ENCODE data around the gene INTU.
"Not testable (repeated sequence)": the region's sequence is repeated elsewhere in the genome, so short reads cannot be mapped to it uniquely, and the experiment has no call there.

The INTU gene

DNA sequence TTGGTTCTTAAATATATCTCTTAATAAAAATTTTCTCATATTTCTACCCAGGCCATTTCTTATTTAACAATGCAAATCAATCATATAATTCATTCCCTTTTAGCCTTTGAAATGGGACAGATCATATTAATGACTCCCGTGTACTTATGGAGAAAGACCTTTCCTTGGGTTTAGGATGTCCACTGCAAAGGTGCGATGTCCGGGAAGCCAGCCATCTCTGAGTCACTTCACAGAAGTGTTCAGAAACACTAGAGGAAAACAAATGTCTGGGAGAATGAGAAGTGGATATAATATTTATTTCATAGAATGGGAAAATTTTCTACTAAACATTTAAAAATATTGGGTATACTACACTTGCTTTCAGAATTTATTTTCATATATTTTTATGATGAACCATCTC, 15.3 kb downstream of the INTU start:
- Histone ChIP-seq H3K27me3 (ENCODE audit: low read depth, low read length) (no peaks in the 10 kb centered on the region), H3K36me3 (ENCODE audit: control insufficient read depth in 1 of 2, insufficient read depth in 2 of 2, low read length in 2 of 2) (peaks cover 0 to 14% of the 10 kb centered on the region in 2 donors), H3K4me1 (ENCODE audit: control insufficient read depth in 1 of 2, insufficient read depth in 2 of 2, low read length in 2 of 2) (peaks cover 0 to 4% of the 10 kb centered on the region in 2 donors), H3K9me3 (ENCODE audit: control insufficient read depth in 1 of 2, low read length in 2 of 2) (no peaks in the 10 kb centered on the region), H3K27ac (ENCODE audit: low read length) (no peak overlapping the region), H3K4me3 (ENCODE audit: low read depth in 1 of 2, low read length in 2 of 2) (no peak overlapping the region)

DNA sequence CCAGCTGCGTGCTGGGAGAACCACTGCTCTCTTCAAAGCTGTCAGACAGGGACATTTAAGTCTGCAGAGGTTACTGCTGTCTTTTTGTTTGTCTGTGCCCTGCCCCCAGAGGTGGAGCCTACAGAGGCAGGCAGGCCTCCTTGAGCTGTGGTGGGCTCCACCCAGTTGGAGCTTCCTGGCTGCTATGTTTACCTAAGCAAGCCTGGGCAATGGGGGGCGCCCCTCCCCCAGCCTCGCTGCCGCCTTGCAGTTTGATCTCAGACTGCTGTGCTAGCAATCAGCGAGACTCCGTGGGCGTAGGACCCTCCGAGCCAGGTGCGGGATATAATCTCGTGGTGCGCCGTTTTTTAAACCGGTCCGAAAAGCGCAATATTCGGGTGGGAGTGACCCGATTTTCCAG, 22.8 kb downstream of the INTU start:
- not testable (repeated sequence) for H3K27ac ChIP-seq (ENCODE audit: low read length); H3K9me3 ChIP-seq (ENCODE audit: control insufficient read depth in 1 of 2, low read length in 2 of 2); H3K36me3 ChIP-seq (ENCODE audit: control insufficient read depth in 1 of 2, insufficient read depth in 2 of 2, low read length in 2 of 2); H3K27me3 ChIP-seq (ENCODE audit: low read depth, low read length); H3K4me3 ChIP-seq (ENCODE audit: low read depth in 1 of 2, low read length in 2 of 2); H3K4me1 ChIP-seq (ENCODE audit: control insufficient read depth in 1 of 2, insufficient read depth in 2 of 2, low read length in 2 of 2)

GRCh38 chr4:127656047-127656680, 23.4 kb downstream of the INTU start:
- Histone ChIP-seq H3K27me3 (ENCODE audit: low read depth, low read length) (no peaks in the 10 kb centered on the region), H3K4me1 (ENCODE audit: control insufficient read depth in 1 of 2, insufficient read depth in 2 of 2, low read length in 2 of 2) (no peaks in the 10 kb centered on the region), H3K9me3 (ENCODE audit: control insufficient read depth in 1 of 2, low read length in 2 of 2) (no peaks in the 10 kb centered on the region), H3K36me3 (ENCODE audit: control insufficient read depth in 1 of 2, insufficient read depth in 2 of 2, low read length in 2 of 2) (peaks cover 0 to 3% of the 10 kb centered on the region in 2 donors), H3K27ac (ENCODE audit: low read length) (no peak overlapping the region), H3K4me3 (ENCODE audit: low read depth in 1 of 2, low read length in 2 of 2) (no peak overlapping the region)

DNA sequence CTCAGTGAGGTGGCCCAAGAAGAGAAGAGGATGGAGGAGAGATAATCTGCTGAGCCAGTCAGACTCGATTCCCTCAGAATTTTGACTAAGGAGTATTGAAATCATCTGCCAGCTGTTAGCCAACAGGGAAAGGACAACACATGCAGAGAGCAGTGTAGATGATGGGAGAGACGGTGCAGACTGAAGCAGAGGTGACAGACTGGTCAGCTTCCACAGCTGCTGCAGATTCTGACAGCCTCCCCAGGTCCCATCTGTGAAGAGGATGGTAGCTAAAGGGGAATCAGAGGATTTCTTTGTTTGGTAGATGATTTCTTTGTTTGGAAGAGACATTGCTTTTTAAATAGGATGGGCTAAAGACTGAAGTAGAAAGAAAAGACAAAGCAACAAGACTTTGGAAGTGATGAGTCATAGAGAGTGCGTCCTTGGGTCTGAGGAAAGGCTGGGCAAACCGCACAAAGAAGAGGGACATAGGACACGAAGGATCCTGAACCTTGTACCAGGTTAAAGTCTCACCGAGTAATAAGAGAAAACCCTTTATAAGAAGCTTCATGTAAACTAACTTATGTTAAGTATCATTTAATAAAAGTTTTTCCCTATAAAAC, 27.6 kb downstream of the INTU start:
- H3K27me3 ChIP-seq (ENCODE audit: low read depth, low read length) = no peaks in the 10 kb centered on the region
- no peaks in the 10 kb centered on the region for H3K4me1 ChIP-seq (ENCODE audit: control insufficient read depth in 1 of 2, insufficient read depth in 2 of 2, low read length in 2 of 2)
- no peak overlapping the region for H3K4me3 ChIP-seq (ENCODE audit: low read depth in 1 of 2, low read length in 2 of 2)
- H3K36me3 ChIP-seq (ENCODE audit: control insufficient read depth in 1 of 2, insufficient read depth in 2 of 2, low read length in 2 of 2) = peaks cover 0 to 6% of the 10 kb centered on the region in 2 donors
- no peak overlapping the region for H3K27ac ChIP-seq (ENCODE audit: low read length)
- no peaks in the 10 kb centered on the region for H3K9me3 ChIP-seq (ENCODE audit: control insufficient read depth in 1 of 2, low read length in 2 of 2)

DNA sequence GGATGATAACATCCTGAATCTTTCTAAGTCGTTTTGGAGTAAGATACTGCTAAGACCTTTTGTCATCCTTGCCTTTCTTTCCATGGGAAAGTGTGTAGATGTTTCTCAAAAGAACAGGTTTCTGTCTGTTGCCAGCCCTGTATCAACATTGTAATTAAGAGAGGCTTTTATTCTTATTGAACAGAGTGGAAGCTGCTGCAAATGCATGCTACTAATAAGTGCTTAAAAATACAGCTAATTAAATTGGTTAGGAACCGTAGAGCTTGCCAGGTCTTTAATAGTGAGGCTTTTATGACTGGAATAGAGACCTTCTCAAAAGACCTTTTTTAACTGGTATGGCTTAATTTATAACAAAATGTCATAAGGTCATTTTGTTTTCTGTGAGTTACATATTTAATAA, 34.4 kb downstream of the INTU start:
- Histone ChIP-seq H3K9me3 (ENCODE audit: control insufficient read depth in 1 of 2, low read length in 2 of 2) (no peaks in the 10 kb centered on the region), H3K4me1 (ENCODE audit: control insufficient read depth in 1 of 2, insufficient read depth in 2 of 2, low read length in 2 of 2) (no peaks in the 10 kb centered on the region), H3K36me3 (ENCODE audit: control insufficient read depth in 1 of 2, insufficient read depth in 2 of 2, low read length in 2 of 2) (peaks cover 0 to 3% of the 10 kb centered on the region in 2 donors), H3K27ac (ENCODE audit: low read length) (no peak overlapping the region), H3K4me3 (ENCODE audit: low read depth in 1 of 2, low read length in 2 of 2) (no peak overlapping the region), H3K27me3 (ENCODE audit: low read depth, low read length) (no peaks in the 10 kb centered on the region)

GRCh38 chr4:127667772-127668171, 35.0 kb downstream of the INTU start:
- H3K9me3 ChIP-seq (ENCODE audit: control insufficient read depth in 1 of 2, low read length in 2 of 2) = no peaks in the 10 kb centered on the region
- H3K36me3 ChIP-seq (ENCODE audit: control insufficient read depth in 1 of 2, insufficient read depth in 2 of 2, low read length in 2 of 2) = peaks cover 0 to 3% of the 10 kb centered on the region in 2 donors

GRCh38 chr4:127668770-127669169, 36.0 kb downstream of the INTU start:
- no peaks in the 10 kb centered on the region for H3K36me3 ChIP-seq (ENCODE audit: control insufficient read depth in 1 of 2, insufficient read depth in 2 of 2, low read length in 2 of 2)
- H3K9me3 ChIP-seq (ENCODE audit: control insufficient read depth in 1 of 2, low read length in 2 of 2) = no peaks in the 10 kb centered on the region
- H3K4me1 ChIP-seq (ENCODE audit: control insufficient read depth in 1 of 2, insufficient read depth in 2 of 2, low read length in 2 of 2) = no peaks in the 10 kb centered on the region
- H3K27me3 ChIP-seq (ENCODE audit: low read depth, low read length) = no peaks in the 10 kb centered on the region
- H3K27ac ChIP-seq (ENCODE audit: low read length) = no peak overlapping the region
- no peak overlapping the region for H3K4me3 ChIP-seq (ENCODE audit: low read depth in 1 of 2, low read length in 2 of 2)

More at GRCh38 chr4:127667772-127668171, 35.0 kb downstream of the INTU start:
- Histone ChIP-seq H3K27me3 (ENCODE audit: low read depth, low read length) (no peaks in the 10 kb centered on the region), H3K4me3 (ENCODE audit: low read depth in 1 of 2, low read length in 2 of 2) (no peak overlapping the region), H3K4me1 (ENCODE audit: control insufficient read depth in 1 of 2, insufficient read depth in 2 of 2, low read length in 2 of 2) (no peaks in the 10 kb centered on the region), H3K27ac (ENCODE audit: low read length) (no peak overlapping the region)

- no peaks in the 10 kb centered on the region for H3K9me3 ChIP-seq (ENCODE audit: control insufficient read depth in 1 of 2, low read length in 2 of 2)
Observed at GRCh38 chr4:127669691-127670090, 36.9 kb downstream of the INTU start.

GRCh38 chr4:127672111-127672510, 39.4 kb downstream of the INTU start:
- no peak overlapping the region for H3K27ac ChIP-seq (ENCODE audit: low read length)
- no peaks in the 10 kb centered on the region for H3K9me3 ChIP-seq (ENCODE audit: control insufficient read depth in 1 of 2, low read length in 2 of 2)
- H3K36me3 ChIP-seq (ENCODE audit: control insufficient read depth in 1 of 2, insufficient read depth in 2 of 2, low read length in 2 of 2) = peaks cover 0 to 4% of the 10 kb centered on the region in 2 donors
- no peak overlapping the region for H3K4me3 ChIP-seq (ENCODE audit: low read depth in 1 of 2, low read length in 2 of 2)
- H3K27me3 ChIP-seq (ENCODE audit: low read depth, low read length) = no peaks in the 10 kb centered on the region
- H3K4me1 ChIP-seq (ENCODE audit: control insufficient read depth in 1 of 2, insufficient read depth in 2 of 2, low read length in 2 of 2) = no peaks in the 10 kb centered on the region

More at GRCh38 chr4:127669691-127670090, 36.9 kb downstream of the INTU start:
- Histone ChIP-seq H3K4me3 (ENCODE audit: low read depth in 1 of 2, low read length in 2 of 2) (no peak overlapping the region), H3K36me3 (ENCODE audit: control insufficient read depth in 1 of 2, insufficient read depth in 2 of 2, low read length in 2 of 2) (peaks cover 0 to 4% of the 10 kb centered on the region in 2 donors), H3K27me3 (ENCODE audit: low read depth, low read length) (no peaks in the 10 kb centered on the region), H3K27ac (ENCODE audit: low read length) (no peak overlapping the region), H3K4me1 (ENCODE audit: control insufficient read depth in 1 of 2, insufficient read depth in 2 of 2, low read length in 2 of 2) (no peaks in the 10 kb centered on the region)

- Histone ChIP-seq H3K4me1 (ENCODE audit: control insufficient read depth in 1 of 2, insufficient read depth in 2 of 2, low read length in 2 of 2) (no peaks in the 10 kb centered on the region), H3K4me3 (ENCODE audit: low read depth in 1 of 2, low read length in 2 of 2) (no peak overlapping the region), H3K9me3 (ENCODE audit: control insufficient read depth in 1 of 2, low read length in 2 of 2) (no peaks in the 10 kb centered on the region)
Observed at GRCh38 chr4:127685292-127685691, 52.5 kb downstream of the INTU start.

DNA sequence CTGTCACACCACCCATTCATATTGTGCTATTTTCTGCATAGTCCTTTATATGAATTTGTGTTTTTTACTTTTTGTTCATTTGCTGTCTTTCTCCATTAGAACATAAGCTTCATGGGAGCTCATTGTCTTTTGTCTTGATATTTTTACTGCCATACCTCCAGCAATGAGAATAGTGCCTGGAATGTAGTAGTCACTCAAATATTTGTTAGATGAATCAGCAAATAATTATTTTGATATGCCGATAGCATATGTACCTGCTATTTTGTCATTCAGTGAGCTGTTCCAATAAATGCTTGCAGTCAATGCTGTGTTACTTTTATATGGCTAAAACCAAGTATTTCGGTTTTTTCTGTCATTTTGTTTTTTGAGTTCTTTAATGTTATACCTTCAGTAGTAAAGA, 53.9 kb downstream of the INTU start:
- no peaks in the 10 kb centered on the region for H3K4me1 ChIP-seq (ENCODE audit: control insufficient read depth in 1 of 2, insufficient read depth in 2 of 2, low read length in 2 of 2)
- H3K36me3 ChIP-seq (ENCODE audit: control insufficient read depth in 1 of 2, insufficient read depth in 2 of 2, low read length in 2 of 2) = peaks cover 0 to 19% of the 10 kb centered on the region in 2 donors
- H3K27ac ChIP-seq (ENCODE audit: low read length) = no peak overlapping the region
- no peaks in the 10 kb centered on the region for H3K27me3 ChIP-seq (ENCODE audit: low read depth, low read length)
- no peaks in the 10 kb centered on the region for H3K9me3 ChIP-seq (ENCODE audit: control insufficient read depth in 1 of 2, low read length in 2 of 2)
- no peak overlapping the region for H3K4me3 ChIP-seq (ENCODE audit: low read depth in 1 of 2, low read length in 2 of 2)

More at GRCh38 chr4:127685292-127685691, 52.5 kb downstream of the INTU start:
- peaks cover 0 to 17% of the 10 kb centered on the region in 2 donors for H3K36me3 ChIP-seq (ENCODE audit: control insufficient read depth in 1 of 2, insufficient read depth in 2 of 2, low read length in 2 of 2)
- H3K27me3 ChIP-seq (ENCODE audit: low read depth, low read length) = no peaks in the 10 kb centered on the region
- no peak overlapping the region for H3K27ac ChIP-seq (ENCODE audit: low read length)

DNA sequence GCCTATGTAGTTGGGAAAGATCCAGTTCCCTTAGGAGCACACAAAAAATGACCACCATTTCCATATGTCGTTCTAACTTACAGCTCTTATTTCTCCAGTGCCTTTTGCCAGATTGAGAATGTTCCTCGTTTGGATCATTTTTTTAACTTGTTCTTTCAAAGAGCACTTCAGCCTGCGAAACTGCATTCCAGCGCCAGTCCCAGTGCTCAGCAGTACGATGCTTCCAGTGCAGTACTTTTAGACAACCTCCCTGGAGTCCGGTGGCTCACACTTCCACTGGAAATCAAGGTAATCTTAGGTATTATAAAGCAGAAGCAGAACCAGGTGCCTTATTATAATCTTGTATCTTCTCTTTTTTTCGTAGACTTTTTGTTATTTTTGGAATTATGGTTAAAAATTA, 54.8 kb downstream of the INTU start:
- Histone ChIP-seq H3K36me3 (ENCODE audit: control insufficient read depth in 1 of 2, insufficient read depth in 2 of 2, low read length in 2 of 2) (peaks cover 0 to 19% of the 10 kb centered on the region in 2 donors), H3K27ac (ENCODE audit: low read length) (no peak overlapping the region), H3K9me3 (ENCODE audit: control insufficient read depth in 1 of 2, low read length in 2 of 2) (no peaks in the 10 kb centered on the region), H3K27me3 (ENCODE audit: low read depth, low read length) (no peaks in the 10 kb centered on the region), H3K4me3 (ENCODE audit: low read depth in 1 of 2, low read length in 2 of 2) (no peak overlapping the region), H3K4me1 (ENCODE audit: control insufficient read depth in 1 of 2, insufficient read depth in 2 of 2, low read length in 2 of 2) (no peaks in the 10 kb centered on the region)

Measured in muscle layer of duodenum (tissue), 2 donors.